ENCODE measurements around the gene LETMD1.
"Not testable (repeated sequence)": the region's sequence is repeated elsewhere in the genome, so short reads cannot be mapped to it uniquely, and the experiment has no call there.

Gene LETMD1

GRCh38 chr12:51047655-51048540 lies at the start of gene LETMD1:
Gene LETMD1, plus strand, starts transcription at chr12:51048327. Its CDS starts 30 bp downstream, at chr12:51048357.
- peak; percentile 98 for DNase-seq

DNA sequence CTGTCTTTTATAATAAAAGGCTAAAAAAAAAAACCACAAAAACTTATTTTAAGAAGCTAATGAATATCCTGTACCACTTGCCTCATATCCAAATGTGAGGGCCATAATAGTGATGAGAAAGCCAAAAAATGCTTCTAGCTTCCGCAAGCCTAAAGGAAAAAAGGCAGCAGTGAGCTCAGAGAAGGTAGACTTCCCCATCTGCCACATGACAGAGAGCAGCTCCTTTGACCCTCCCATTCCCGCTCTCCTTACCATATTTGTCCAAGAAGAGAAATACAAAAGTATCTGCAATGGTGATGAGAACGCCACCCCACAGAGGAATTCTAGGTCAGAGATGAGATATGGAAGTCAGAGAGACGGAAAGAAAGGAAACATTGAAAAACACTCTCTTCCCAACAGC lies 49.0 kb upstream of the LETMD1 start:
- peak; percentile 5 for DNase-seq

DNA sequence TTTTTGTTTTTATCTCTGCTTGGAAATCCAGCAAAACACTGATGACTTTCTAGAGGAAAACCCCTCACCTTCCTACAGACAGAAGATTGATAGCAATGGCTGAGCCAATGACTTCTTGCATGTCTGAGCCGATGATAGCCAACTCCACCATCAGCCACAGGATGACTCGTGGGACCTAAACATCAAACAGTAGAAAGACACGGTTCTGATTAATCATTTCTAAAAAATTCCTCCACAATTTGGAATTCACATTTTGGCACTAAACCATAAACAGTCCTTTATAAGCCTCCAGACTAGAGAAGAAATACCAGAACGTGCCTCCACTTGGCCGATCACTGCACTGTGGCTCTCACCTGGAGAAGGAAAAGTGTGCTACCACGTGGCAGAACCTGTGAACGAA lies 47.9 kb upstream of the LETMD1 start:
- DNase-seq: peak; percentile 90

DNA sequence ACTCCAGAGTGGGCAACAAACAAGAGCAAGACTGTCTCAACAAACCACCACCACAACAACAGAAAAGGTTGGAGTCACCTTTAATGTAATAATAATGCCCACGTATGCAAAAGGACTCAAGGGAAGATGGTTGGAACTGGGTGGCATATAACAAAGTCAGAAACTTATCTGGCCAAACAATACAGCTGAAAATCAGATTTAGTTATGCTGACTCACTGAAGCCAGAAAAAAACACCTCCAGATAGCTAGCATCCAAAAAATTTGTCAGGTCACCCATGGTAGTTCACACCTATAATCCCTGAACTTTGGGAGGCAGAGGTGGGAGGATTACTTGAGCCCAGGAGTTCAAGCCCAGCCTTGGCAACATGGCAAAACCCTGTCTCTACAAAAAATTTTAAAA lies 46.3 kb upstream of the LETMD1 start:
- no peak for DNase-seq

- DNase-seq: no peak
Measured at GRCh38 chr12:51004504-51004903, 43.6 kb upstream of the LETMD1 start.

DNA sequence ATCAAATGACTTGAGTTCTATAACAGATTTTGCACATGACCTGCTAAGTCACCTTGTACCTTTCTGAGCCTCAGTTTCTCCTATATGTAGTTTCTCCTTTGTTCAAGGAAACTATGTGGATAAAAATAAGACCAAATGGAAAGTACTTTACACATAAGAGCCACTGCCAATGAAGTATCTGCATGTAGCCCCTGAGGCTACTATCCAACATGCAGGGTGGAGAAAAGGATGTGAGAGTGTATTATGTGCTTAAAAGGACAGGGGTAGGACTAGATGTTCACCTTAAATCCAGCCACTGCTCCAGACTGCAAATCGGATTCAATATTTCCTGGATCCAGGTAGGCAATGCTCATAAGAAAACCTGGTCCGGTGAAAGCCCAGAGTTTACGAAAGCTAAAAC lies 43.1 kb upstream of the LETMD1 start:
- DNase-seq: no peak

- no peak for DNase-seq
Measured at GRCh38 chr12:51005671-51006070, 42.5 kb upstream of the LETMD1 start.

DNA sequence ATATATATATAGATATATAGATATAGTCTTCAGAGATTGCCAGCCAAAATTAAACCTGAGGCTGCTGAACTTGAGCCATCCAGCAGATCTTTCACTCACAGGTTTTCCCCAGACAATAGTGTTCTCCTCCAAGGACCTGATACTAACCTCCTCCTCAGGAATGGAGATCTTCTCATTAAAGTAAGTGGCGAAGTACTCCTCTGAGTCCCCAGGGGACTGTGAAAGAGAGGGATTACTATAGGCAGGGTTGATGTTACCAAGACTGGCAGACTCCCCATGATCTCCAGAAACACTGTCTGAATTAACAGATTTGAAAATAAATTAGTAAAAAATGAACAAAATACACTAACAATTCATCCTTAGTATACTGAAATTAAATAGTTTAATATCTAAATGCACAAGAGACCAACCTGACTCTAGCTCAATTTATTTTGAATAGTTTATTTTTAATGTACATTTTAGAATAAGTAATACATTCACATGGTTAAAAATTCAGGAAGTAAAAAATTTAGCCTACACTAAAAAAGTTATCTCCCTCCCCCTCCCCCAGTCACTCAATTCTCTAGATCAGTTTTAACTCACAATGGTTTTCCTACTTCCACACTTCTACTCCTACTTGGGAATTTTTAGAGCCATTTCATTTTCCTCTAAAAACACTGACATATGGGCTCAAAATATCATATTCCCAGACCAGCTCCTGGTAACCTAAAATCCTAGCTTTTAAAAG lies 39.6 kb upstream of the LETMD1 start:
- no peak for DNase-seq

DNA sequence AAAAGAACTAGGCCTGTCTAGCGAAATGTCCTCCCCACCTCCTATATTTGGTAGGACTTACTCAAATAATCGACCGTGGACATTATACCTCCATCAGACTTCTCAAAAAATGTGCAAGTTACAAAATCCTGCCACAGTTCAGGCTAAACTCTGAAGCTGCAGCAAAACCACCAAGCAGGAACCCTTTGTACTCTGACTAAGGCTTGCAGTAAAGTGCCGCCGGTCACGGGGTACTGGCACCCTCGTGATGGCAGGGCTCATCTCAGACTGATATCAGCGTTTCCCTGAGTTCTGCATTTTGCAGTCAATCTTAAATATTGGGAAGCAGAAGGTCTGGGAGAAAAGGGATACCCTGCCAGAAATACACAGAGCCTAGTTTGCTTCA lies 39.1 kb upstream of the LETMD1 start:
- DNase-seq: no peak

GRCh38 chr12:51011955-51012354 lies 36.2 kb upstream of the LETMD1 start:
- no peak for DNase-seq

DNA sequence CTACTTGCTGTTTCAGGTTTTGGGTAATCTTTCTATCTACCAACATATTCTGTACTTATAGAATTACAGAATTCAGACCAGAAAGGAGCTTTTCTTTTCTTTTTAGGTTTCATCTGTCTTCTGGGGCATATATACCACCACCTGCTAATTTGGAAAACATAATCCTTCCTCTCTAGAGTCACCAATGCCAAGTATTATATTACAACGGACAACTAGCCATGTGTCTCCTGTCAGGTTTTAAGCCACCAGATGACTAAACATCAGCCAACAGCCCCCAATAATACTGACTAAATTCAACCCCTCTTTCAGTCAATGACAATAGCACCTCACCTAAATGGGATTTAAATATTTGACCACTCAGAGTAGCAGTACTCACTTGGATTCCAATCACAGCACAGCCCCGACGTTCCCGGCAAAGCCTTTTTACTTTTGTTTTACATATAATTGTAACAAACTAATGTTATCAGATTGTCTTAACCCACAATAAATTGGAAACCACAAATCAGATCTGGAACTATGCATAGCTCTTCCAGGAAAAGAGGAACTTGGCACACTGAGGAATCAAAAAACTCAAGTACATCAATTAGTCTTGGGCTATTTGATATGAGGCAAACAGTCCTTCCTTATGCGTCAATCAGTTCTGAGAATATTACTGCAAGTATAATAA lies 35.4 kb upstream of the LETMD1 start:
- DNase-seq: no peak

DNA sequence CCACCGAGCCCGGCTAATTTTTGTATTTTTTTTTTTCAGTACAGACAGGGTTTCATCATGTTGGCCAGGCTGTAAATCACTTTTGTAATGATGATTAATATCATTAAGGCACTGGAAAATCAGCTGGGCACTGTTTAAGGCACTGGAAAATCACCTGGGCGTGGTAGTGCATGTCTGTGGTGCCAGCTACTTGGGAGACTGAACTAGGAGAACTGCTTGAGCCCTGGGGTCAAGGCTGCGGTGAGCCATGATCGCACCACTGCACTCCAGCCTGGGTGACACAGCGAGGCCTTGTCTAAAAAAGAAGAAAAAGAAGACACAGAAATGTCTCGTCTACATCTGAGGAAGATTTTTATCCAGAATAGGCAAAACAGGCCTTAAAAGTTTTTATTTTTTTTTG lies 34.7 kb upstream of the LETMD1 start:
- DNase-seq: no peak

GRCh38 chr12:51014467-51014866 lies 33.7 kb upstream of the LETMD1 start:
- not testable (repeated sequence) for DNase-seq

GRCh38 chr12:51017452-51017851 lies 30.7 kb upstream of the LETMD1 start:
- DNase-seq: no peak

DNA sequence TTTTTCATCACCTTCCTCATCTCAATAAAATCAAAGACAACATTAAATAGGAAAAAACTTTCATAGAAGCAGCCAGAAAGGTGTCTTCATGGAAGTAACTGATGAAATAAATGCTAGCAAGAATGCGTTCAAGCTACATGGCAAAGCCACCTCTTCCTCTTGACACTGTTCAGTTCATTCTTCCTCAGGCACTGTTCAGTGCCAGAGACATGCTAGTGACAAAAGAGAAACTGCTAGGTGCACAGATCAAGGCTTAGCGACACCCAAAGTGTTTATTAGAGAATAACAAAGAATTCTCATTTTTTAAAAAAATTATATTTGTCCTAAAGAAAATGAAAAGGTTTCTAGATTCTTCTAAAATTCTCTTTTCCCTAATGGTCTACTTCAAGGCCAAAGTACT lies 29.2 kb upstream of the LETMD1 start:
- no peak for DNase-seq

- no peak for DNase-seq
Measured at GRCh38 chr12:51019927-51020326, 28.2 kb upstream of the LETMD1 start.

DNA sequence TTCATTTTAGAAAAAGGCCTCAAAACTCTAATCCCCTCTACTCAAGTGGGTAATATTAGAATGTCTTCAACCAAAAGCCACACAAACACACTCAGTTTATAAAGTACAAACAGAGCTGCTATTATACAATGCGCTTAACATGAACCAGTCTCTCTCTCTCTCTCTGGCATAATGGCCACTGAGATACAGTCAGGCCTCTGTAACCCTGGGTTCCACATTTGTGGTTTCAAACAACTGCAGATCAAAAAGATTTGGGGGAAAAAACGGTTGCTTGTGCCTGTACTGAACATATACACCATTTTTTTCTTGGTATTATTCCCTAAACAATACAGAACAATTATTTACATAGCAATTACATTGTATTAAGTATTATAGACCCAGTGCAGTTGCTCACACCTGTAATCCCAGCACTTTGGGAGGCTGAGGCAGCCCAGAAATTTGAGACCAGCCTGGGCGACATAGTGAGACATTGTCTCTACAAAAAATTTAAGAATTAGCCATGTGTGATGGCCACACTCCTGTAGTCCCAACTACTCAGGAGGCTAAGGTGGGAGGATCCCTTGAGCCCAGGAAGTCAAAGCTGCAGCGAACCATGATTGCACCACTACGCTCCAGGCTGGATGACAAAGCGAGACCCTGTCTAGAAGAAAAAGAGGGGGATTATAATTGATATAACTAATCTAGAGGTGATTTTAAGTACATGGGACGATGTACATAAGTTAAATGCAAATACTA lies 27.5 kb upstream of the LETMD1 start:
- no peak for DNase-seq

DNA sequence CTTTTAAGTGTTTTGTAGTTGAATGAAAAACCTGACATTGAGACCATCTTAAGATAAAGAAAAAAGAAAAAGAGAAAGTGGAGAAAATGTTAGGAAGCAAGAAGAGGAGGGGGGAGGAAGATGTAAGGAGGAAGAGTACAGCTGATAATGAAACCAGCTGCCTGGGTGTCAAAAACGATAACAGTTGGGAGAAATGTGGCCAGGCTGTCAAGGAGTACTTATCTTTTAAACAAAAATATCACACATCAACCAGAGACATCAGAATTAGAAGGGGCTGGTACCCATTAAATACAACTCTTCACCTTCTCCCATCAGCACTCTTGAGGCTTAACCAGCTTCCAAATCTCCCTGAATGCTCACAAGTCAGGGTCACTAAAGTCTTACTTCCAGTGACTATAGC lies 26.4 kb upstream of the LETMD1 start:
- no peak for DNase-seq

GRCh38 chr12:51023625-51024382 lies 24.3 kb upstream of the LETMD1 start:
- no peak for DNase-seq

DNA sequence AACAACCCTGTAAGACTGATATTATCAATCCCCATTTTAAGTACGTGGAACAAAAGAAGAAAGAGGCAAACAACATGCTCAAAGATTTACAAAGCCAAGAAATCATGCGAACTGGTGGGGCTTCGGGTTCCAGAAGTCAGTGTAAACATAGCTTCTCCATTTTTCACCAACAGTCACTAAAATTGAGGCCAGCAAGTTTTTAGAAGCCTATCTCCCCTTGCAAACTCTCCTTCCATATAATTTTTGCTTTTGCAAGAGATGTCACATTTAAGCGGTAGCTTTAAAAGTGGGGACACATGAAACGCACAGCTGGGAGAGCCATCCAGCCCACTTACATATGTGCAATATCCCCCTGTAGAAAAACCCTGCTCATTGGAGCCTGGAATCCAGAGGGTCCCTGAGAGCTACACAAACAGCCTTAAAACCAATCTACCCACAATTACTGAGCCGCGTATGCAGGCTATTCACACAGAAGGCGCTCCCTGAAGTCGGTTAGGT lies 22.7 kb upstream of the LETMD1 start:
- DNase-seq: peak; percentile 13

- DNase-seq: peak; percentile 92
Measured at GRCh38 chr12:51025836-51026638, 22.1 kb upstream of the LETMD1 start, which contains the start of gene SLC11A2. Gene SLC11A2, minus strand, starts transcription at chr12:51026384. Its CDS starts 15,656 bp downstream, at chr12:51010728.

All from fibroblast of upper back skin (primary cell).